Neural cell (in vitro differentiated cells): ENCODE data around the gene MANEAL. TPM values are rescaled to one million over a fixed set of nuclear protein-coding genes. Genes with fewer than 3 reads are reported as not detected.

Experiments used
- H2AFZ ChIP-seq: fragments of 200-600, 300-800 bp; sonication (generic), shearing (Covaris generic); 2 replicates; pipeline ENCODE4 v1.6.0; 2014; ENCODE audit warnings: low read depth, mild to moderate bottlenecking, antibody characterized with exemption, low read length, moderate library complexity
- H3F3A ChIP-seq: fragments of 200-600 bp; shearing (Covaris generic); 2 replicates; pipeline ENCODE4 v1.6.1; 2016; ENCODE audit warnings: mild to moderate bottlenecking, moderate library complexity, mixed read lengths, antibody characterized with exemption, low read length; ENCODE audit not compliant: insufficient read depth, poor library complexity, severe bottlenecking
- H3K27ac ChIP-seq: fragments of 200-600, 300-800 bp; sonication (generic), shearing (Covaris generic); 2 replicates; pipeline ENCODE4 v1.5.1; 2014; ENCODE audit warnings: mild to moderate bottlenecking, low read length, moderate library complexity
- H3K27me3 ChIP-seq: fragments of 300-800, 200-600 bp; sonication (generic), shearing (Covaris generic); 2 replicates; pipeline ENCODE4 v1.6.0; 2014; ENCODE audit warnings: mild to moderate bottlenecking, low read depth, low read length, moderate library complexity; ENCODE audit not compliant: insufficient read depth
- H3K36me3 ChIP-seq: fragments of 300-800, 200-600 bp; sonication (generic), shearing (Covaris generic); 2 replicates; pipeline ENCODE4 v1.5.1; 2014; ENCODE audit warnings: mild to moderate bottlenecking, antibody characterized with exemption, low read length, moderate library complexity; ENCODE audit not compliant: insufficient read depth
- H3K4me2 ChIP-seq: fragments of 300-800, 200-600 bp; sonication (generic), shearing (Covaris generic); 2 replicates; pipeline ENCODE4 v1.6.0; 2014; ENCODE audit warnings: mild to moderate bottlenecking, low read length
- H3K4me3 ChIP-seq: fragments of 300-800, 200-600 bp; sonication (generic), shearing (Covaris generic); 2 replicates; pipeline ENCODE4 v1.5.1; 2014; ENCODE audit warnings: mild to moderate bottlenecking, low read length, moderate library complexity
- H3K79me2 ChIP-seq: fragments of 200-600 bp; shearing (Covaris generic); replicated peaks from 2 replicates; pipeline ENCODE4 v1.6.0; 2014; ENCODE audit warnings: mild to moderate bottlenecking, low read length, moderate library complexity; ENCODE audit not compliant: insufficient read depth
- H3K9ac ChIP-seq: fragments of 300-800, 200-600 bp; sonication (generic), shearing (Covaris generic); 2 replicates; pipeline ENCODE4 v1.6.1; 2016; ENCODE audit warnings: mild to moderate bottlenecking, low read length, mixed read lengths
- H3K9me2 ChIP-seq: fragments of 200-600 bp; shearing (Covaris generic); 2 replicates; pipeline ENCODE4 v1.6.1; 2016; ENCODE audit warnings: mild to moderate bottlenecking, low read length, mixed read lengths; ENCODE audit not compliant: insufficient read depth
- H3K9me3 ChIP-seq: fragments of 200-600, 300-800 bp; sonication (generic), shearing (Covaris generic); 2 replicates; pipeline ENCODE4 v1.6.1; 2016; ENCODE audit warnings: mild to moderate bottlenecking, mixed run types, low read length, moderate library complexity, mixed read lengths
- H4K20me1 ChIP-seq: fragments of 200-600 bp; shearing (Covaris generic); 2 replicates; pipeline ENCODE4 v1.6.1; 2016; ENCODE audit warnings: mild to moderate bottlenecking, mixed run types; ENCODE audit not compliant: insufficient read depth
- EP300 ChIP-seq: fragments of 450-650 bp; conservative IDR thresholded peaks from 2 replicates; pipeline ENCODE4 v1.6.1; 2014; ENCODE audit warnings: antibody characterized with exemption, mild to moderate bottlenecking, moderate library complexity; ENCODE audit not compliant: poor library complexity, severe bottlenecking
- EZH2 ChIP-seq: fragments of 200-600, 300-800 bp; shearing (Covaris generic), sonication (generic); IDR thresholded peaks from 2 replicates; pipeline ENCODE4 v1.6.1; 2014; ENCODE audit warnings: antibody characterized with exemption, low read length, borderline replicate concordance, mild to moderate bottlenecking; ENCODE audit not compliant: insufficient read depth, poor library complexity, severe bottlenecking
- MXI1 ChIP-seq: fragments of 450-650 bp; conservative IDR thresholded peaks from 2 replicates; pipeline ENCODE4 v1.6.1; 2014; ENCODE audit warnings: antibody characterized with exemption, mild to moderate bottlenecking; ENCODE audit not compliant: poor library complexity, severe bottlenecking
- POLR2AphosphoS5 ChIP-seq: IDR thresholded peaks from 2 replicates; pipeline ENCODE4 v1.6.1; 2012
- RAD21 ChIP-seq: fragments of 450-650 bp; conservative IDR thresholded peaks from 2 replicates; pipeline ENCODE4 v1.6.1; 2014; ENCODE audit warnings: antibody characterized with exemption, mild to moderate bottlenecking, moderate library complexity
- SMC3 ChIP-seq: fragments of 450-650 bp; conservative IDR thresholded peaks from 2 replicates; pipeline ENCODE4 v1.6.1; 2014; ENCODE audit warnings: antibody characterized with exemption, mild to moderate bottlenecking, moderate library complexity; ENCODE audit not compliant: poor library complexity
- TAF1 ChIP-seq: IDR thresholded peaks from 2 replicates; pipeline ENCODE4 v1.6.1; 2012; ENCODE audit warnings: low read depth
- polyA plus RNA-seq: library from polyadenylated mRNA; depleted of rRNA; stranded (reverse); fragments of >200 nt; gene quantifications from 2 replicates; pipeline ENCODE4 v1.2.3, GENCODE V29; 2014
- TF ChIP-seq, protein P1 (sequence below): IDR thresholded peaks from 2 replicates; pipeline ENCODE4 v1.6.1; 2012; ENCODE audit warnings: borderline replicate concordance
- TF ChIP-seq, protein P2 (sequence below): fragments of 450-650 bp; IDR thresholded peaks from 2 replicates; pipeline ENCODE4 v1.5.1; 2014; ENCODE audit warnings: antibody characterized with exemption, mild to moderate bottlenecking, moderate library complexity; ENCODE audit not compliant: poor library complexity, severe bottlenecking

Gene MANEAL
- polyA plus RNA-seq, 1 donor from 2014 or later, result 37.0 TPM

DNA sequence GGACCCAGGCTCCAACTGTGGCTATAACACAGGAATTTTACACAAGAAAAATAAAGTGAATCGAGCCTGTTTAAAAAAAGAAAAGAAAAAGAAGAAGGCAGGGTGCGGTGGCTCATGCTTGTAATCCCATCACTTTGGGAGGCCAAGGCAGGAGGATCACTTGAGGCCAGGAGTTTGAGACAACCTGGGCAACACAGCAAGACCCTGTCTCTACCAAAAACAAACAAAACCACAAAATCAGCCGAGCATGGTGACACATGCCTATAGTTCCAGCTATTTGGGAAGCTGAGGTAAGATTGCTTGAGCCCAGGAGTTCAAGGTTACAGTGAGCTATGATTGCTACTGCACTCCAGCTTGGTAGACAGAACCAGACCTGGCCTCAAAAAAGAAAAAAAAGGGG is 48.0 kb downstream of the MANEAL start:
- no peak overlapping the region for H3K27ac ChIP-seq
- no peaks in the 10 kb centered on the region for H3F3A ChIP-seq
- no peak for TF ChIP-seq POLR2AphosphoS5
- TF ChIP-seq EZH2, result no peak
- no peak for TF ChIP-seq SMC3
- TF ChIP-seq, protein P1, sequence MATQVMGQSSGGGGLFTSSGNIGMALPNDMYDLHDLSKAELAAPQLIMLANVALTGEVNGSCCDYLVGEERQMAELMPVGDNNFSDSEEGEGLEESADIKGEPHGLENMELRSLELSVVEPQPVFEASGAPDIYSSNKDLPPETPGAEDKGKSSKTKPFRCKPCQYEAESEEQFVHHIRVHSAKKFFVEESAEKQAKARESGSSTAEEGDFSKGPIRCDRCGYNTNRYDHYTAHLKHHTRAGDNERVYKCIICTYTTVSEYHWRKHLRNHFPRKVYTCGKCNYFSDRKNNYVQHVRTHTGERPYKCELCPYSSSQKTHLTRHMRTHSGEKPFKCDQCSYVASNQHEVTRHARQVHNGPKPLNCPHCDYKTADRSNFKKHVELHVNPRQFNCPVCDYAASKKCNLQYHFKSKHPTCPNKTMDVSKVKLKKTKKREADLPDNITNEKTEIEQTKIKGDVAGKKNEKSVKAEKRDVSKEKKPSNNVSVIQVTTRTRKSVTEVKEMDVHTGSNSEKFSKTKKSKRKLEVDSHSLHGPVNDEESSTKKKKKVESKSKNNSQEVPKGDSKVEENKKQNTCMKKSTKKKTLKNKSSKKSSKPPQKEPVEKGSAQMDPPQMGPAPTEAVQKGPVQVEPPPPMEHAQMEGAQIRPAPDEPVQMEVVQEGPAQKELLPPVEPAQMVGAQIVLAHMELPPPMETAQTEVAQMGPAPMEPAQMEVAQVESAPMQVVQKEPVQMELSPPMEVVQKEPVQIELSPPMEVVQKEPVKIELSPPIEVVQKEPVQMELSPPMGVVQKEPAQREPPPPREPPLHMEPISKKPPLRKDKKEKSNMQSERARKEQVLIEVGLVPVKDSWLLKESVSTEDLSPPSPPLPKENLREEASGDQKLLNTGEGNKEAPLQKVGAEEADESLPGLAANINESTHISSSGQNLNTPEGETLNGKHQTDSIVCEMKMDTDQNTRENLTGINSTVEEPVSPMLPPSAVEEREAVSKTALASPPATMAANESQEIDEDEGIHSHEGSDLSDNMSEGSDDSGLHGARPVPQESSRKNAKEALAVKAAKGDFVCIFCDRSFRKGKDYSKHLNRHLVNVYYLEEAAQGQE, result no peak
- no peak for TF ChIP-seq MXI1
- no peak for TF ChIP-seq TAF1
- no peak for TF ChIP-seq EP300
- TF ChIP-seq, protein P2, sequence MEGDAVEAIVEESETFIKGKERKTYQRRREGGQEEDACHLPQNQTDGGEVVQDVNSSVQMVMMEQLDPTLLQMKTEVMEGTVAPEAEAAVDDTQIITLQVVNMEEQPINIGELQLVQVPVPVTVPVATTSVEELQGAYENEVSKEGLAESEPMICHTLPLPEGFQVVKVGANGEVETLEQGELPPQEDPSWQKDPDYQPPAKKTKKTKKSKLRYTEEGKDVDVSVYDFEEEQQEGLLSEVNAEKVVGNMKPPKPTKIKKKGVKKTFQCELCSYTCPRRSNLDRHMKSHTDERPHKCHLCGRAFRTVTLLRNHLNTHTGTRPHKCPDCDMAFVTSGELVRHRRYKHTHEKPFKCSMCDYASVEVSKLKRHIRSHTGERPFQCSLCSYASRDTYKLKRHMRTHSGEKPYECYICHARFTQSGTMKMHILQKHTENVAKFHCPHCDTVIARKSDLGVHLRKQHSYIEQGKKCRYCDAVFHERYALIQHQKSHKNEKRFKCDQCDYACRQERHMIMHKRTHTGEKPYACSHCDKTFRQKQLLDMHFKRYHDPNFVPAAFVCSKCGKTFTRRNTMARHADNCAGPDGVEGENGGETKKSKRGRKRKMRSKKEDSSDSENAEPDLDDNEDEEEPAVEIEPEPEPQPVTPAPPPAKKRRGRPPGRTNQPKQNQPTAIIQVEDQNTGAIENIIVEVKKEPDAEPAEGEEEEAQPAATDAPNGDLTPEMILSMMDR, result no peak
- no peak for TF ChIP-seq RAD21
- no peak overlapping the region for H3K9ac ChIP-seq
- H3K27me3 ChIP-seq, result no peaks in the 10 kb centered on the region
- no peaks in the 10 kb centered on the region for H4K20me1 ChIP-seq
- no peak overlapping the region for H3K4me2 ChIP-seq
- H3K9me3 ChIP-seq, result no peaks in the 10 kb centered on the region
- H3K36me3 ChIP-seq, result peaks cover 8% of the 10 kb centered on the region
- H3K4me3 ChIP-seq, result no peak overlapping the region
- H2AFZ ChIP-seq, result no peak overlapping the region
- no peaks in the 10 kb centered on the region for H3K9me2 ChIP-seq
- peaks cover 3% of the 10 kb centered on the region for H3K79me2 ChIP-seq

DNA sequence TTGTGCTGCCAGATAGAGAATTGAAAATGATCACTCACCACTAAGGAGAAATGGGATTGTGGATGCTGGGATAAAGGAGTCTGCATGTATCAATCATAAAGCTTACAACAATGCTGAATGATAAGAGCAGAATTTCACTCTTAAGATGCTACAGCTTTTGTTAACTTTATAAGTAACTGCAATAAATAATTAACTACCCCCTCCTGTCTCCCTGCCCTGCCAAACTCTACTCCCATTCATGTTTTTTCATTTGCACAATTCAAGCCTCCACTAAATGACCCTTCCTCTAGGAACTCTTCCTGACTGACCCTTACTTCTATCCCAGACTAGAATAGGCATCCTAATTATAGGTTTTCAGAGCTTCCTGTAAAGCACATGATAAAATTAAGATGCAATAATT is 50.9 kb downstream of the MANEAL start:
- H3K4me3 ChIP-seq, result no peak overlapping the region
- H3K9me3 ChIP-seq, result no peaks in the 10 kb centered on the region
- H2AFZ ChIP-seq, result no peak overlapping the region
- peaks cover 18% of the 10 kb centered on the region for H3K79me2 ChIP-seq
- H3F3A ChIP-seq, result no peaks in the 10 kb centered on the region
- H3K27me3 ChIP-seq, result no peaks in the 10 kb centered on the region
- TF ChIP-seq RAD21, result no peak
- TF ChIP-seq, protein P2, result no peak
- H4K20me1 ChIP-seq, result no peaks in the 10 kb centered on the region
- H3K36me3 ChIP-seq, result no peaks in the 10 kb centered on the region
- H3K27ac ChIP-seq, result no peak overlapping the region
- H3K4me2 ChIP-seq, result no peak overlapping the region
- H3K9me2 ChIP-seq, result no peaks in the 10 kb centered on the region
- no peak overlapping the region for H3K9ac ChIP-seq
